ENCODE results near the gene NMUR1.

DNA sequence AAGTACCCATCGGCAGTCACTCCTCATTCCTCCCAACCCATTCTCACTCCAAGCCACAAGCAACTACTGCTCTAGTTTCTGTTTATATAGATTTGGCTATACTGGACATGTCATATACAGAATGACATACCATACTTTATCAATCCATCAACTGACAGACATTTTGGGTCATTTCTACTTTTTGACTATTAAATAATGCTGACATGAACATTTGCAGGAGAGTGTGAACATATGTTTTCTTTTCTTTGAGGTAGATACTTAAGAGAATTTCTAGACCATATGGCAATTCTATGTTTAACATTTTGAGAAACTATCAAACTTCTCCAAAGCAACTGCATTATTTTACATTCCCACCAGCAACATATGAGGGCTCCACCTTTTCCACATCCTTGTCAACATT, 32.6 kb downstream of the NMUR1 start:
- TF ChIP-seq, protein P1, sequence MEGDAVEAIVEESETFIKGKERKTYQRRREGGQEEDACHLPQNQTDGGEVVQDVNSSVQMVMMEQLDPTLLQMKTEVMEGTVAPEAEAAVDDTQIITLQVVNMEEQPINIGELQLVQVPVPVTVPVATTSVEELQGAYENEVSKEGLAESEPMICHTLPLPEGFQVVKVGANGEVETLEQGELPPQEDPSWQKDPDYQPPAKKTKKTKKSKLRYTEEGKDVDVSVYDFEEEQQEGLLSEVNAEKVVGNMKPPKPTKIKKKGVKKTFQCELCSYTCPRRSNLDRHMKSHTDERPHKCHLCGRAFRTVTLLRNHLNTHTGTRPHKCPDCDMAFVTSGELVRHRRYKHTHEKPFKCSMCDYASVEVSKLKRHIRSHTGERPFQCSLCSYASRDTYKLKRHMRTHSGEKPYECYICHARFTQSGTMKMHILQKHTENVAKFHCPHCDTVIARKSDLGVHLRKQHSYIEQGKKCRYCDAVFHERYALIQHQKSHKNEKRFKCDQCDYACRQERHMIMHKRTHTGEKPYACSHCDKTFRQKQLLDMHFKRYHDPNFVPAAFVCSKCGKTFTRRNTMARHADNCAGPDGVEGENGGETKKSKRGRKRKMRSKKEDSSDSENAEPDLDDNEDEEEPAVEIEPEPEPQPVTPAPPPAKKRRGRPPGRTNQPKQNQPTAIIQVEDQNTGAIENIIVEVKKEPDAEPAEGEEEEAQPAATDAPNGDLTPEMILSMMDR (IDR thresholded peaks at IDR 0.05; ENCODE audit: poor library complexity), result no peak
- TF ChIP-seq EZH2phosphoT487 (IDR thresholded peaks at IDR 0.05; ENCODE audit: low read depth, severe bottlenecking, unreplicated experiment), result no peak
